HepG2 (cell line): Measurements from ENCODE around the gene SLC4A8. TPM values are rescaled to one million over a fixed set of nuclear protein-coding genes. Genes with fewer than 3 reads are reported as not detected.

Source experiments
- ATAC-seq: fragments of 200-7000 bp; cut with Tn5 transposase; 3 replicates; pipeline ENCODE4 v1.9.1; 2020; ENCODE audit warnings: mild to moderate bottlenecking, moderate library complexity
- BruUV-seq: library from RNA; stranded (reverse); fragments of 400-500 nt; replicated peaks from 2 replicates; lab custom pipeline; 2021; lab: Mats Ljungman, UMichigan
- CTCF ChIA-PET: fragments of 300-600 bp; formaldehyde crosslinking; extraction: SDS; loops from one replicate; lab custom pipeline; 2021; ENCODE audit warnings: low total read pairs, inconsistent platforms, low intra/inter-chr PET ratio; lab: Yijun Ruan, JAX
- POLR2A ChIA-PET: fragments of 350-600 bp; sonication (Branson Sonifier 250); formaldehyde crosslinking; loops from one replicate; lab custom pipeline; 2020; ENCODE audit warnings: antibody characterized with exemption, inconsistent platforms; lab: Yijun Ruan, JAX
- DNase-seq: peaks from one replicate; pipeline ENCODE4 v3.0.0-alpha.2; 2015; ENCODE audit warnings: low spot score
- FAIRE-seq: peaks from 3 replicates; lab custom pipeline; 2011; peaks lifted over from hg19 to GRCh38; lab: Jason Lieb, UNC
- H2AFZ ChIP-seq: one replicate; pipeline ENCODE4 v1.6.1; 2011; ENCODE audit warnings: low read length, inconsistent platforms
- H3K27ac ChIP-seq: fragments of 300-600 bp; 3 replicates; pipeline ENCODE4 v1.8.0; 2011; ENCODE audit warnings: mixed run types, mild to moderate bottlenecking, mixed read lengths, low read length, inconsistent platforms; ENCODE audit not compliant: insufficient read depth; ENCODE audit errors: extremely low read length
- H3K27me3 ChIP-seq, 2 experiments: fragments of 200-600 bp in 1 of 2; 2 replicates in 1 of 2; 3 replicates in 1 of 2; pipeline versions ENCODE4 v1.6.0 to v1.8.0; 2011; ENCODE audit warnings: low read length in 2 of 2, mild to moderate bottlenecking in 2 of 2, moderate library complexity in 2 of 2, inconsistent platforms in 1 of 2; ENCODE audit not compliant: insufficient read depth in 2 of 2, control insufficient read depth in 1 of 2
- H3K36me3 ChIP-seq, 2 experiments: fragments of 200-600 bp in 1 of 2; replicated peaks in 1 of 2; 2 replicates in 1 of 2; 3 replicates in 1 of 2; pipeline versions ENCODE4 v1.5.1 to v1.8.0; 2011; ENCODE audit warnings: low read length in 2 of 2, inconsistent platforms in 1 of 2; ENCODE audit not compliant: insufficient read depth in 2 of 2, control insufficient read depth in 1 of 2
- H3K4me1 ChIP-seq: 2 replicates; pipeline ENCODE4 v1.5.1; 2012; ENCODE audit warnings: low read length, inconsistent platforms; ENCODE audit not compliant: insufficient read depth
- H3K4me2 ChIP-seq: 2 replicates; pipeline ENCODE4 v1.6.0; 2011; ENCODE audit warnings: low read depth, low read length, inconsistent platforms
- H3K4me3 ChIP-seq, 3 experiments: fragments of 200-600 bp in 1 of 3; sonication (generic), shearing (Covaris generic) in 1 of 3; replicated peaks in 1 of 3; 2 replicates each; pipeline ENCODE4 v1.5.1; 2011 to 2016; ENCODE audit warnings: low read length in 3 of 3, inconsistent platforms in 2 of 3, low read depth in 2 of 3, mild to moderate bottlenecking in 2 of 3, control low read depth in 1 of 3, mixed read lengths in 1 of 3; ENCODE audit not compliant: insufficient read depth in 1 of 3
- H3K79me2 ChIP-seq: one replicate; pipeline ENCODE4 v1.6.1; 2011; ENCODE audit warnings: low read length, inconsistent platforms; ENCODE audit not compliant: insufficient read depth
- H3K9ac ChIP-seq: 2 replicates; pipeline ENCODE4 v1.6.0; 2011; ENCODE audit warnings: mild to moderate bottlenecking, low read depth, low read length, inconsistent platforms; ENCODE audit not compliant: insufficient read depth
- H3K9me3 ChIP-seq: 2 replicates; pipeline ENCODE4 v1.5.1; 2012; ENCODE audit warnings: mild to moderate bottlenecking, low read length
- H4K20me1 ChIP-seq: 2 replicates; pipeline ENCODE4 v1.6.0; 2011; ENCODE audit warnings: inconsistent platforms, mild to moderate bottlenecking, low read length, moderate library complexity; ENCODE audit not compliant: insufficient read depth
- BRF2 ChIP-seq: sonication (generic); formaldehyde crosslinking; IDR thresholded peaks from 2 replicates; pipeline ENCODE4 v1.8.1; 2022; ENCODE audit warnings: mild to moderate bottlenecking, missing genetic modification reagents
- DZIP1 ChIP-seq: sonication (generic); formaldehyde crosslinking; IDR thresholded peaks from 2 replicates; pipeline ENCODE4 v1.5.0; 2020; ENCODE audit warnings: mild to moderate bottlenecking, missing genetic modification reagents
- GFI1 ChIP-seq: sonication (generic); formaldehyde crosslinking; IDR thresholded peaks from 2 replicates; pipeline ENCODE4 v1.5.0; 2020; ENCODE audit warnings: missing genetic modification reagents, mild to moderate bottlenecking, borderline replicate concordance
- RAD51 ChIP-seq: fragments of 450-650 bp; IDR thresholded peaks from 2 replicates; pipeline ENCODE4 v1.6.1; 2016; ENCODE audit warnings: borderline replicate concordance
- RBFOX2 ChIP-seq: fragments of 200-400 bp; formaldehyde crosslinking; IDR thresholded peaks from 2 replicates; pipeline ENCODE4 v1.6.1; 2017; ENCODE audit warnings: low read depth, mild to moderate bottlenecking, low read length
- SMAD1 ChIP-seq: sonication (generic); formaldehyde crosslinking; IDR thresholded peaks from 2 replicates; pipeline ENCODE4 v1.4.0; 2020; ENCODE audit warnings: missing genetic modification reagents, low read depth, mild to moderate bottlenecking, borderline replicate concordance
- SUZ12 ChIP-seq: fragments of 150-350 bp; IDR thresholded peaks from 2 replicates; pipeline ENCODE4 v1.6.1; 2014; ENCODE audit warnings: low read depth, low read length
- TBX2 ChIP-seq: sonication (generic); formaldehyde crosslinking; IDR thresholded peaks from 2 replicates; pipeline ENCODE4 v1.5.0; 2020; ENCODE audit warnings: missing genetic modification reagents, mild to moderate bottlenecking, borderline replicate concordance
- TCF12 ChIP-seq, 2 experiments: fragments of 450-650 bp in 1 of 2; sonication (generic) in 1 of 2; formaldehyde crosslinking in 1 of 2; IDR thresholded peaks; 2 replicates each; pipeline versions ENCODE4 v1.6.1 to v1.8.0; 2017 to 2022; ENCODE audit warnings: antibody characterized with exemption in 1 of 2, mild to moderate bottlenecking in 1 of 2, missing genetic modification reagents in 1 of 2, moderate library complexity in 1 of 2
- ZNF253 ChIP-seq: sonication (generic); formaldehyde crosslinking; IDR thresholded peaks from 2 replicates; pipeline ENCODE4 v1.8.0; 2022; ENCODE audit warnings: mild to moderate bottlenecking, missing genetic modification reagents, borderline replicate concordance
- ZNF570 ChIP-seq: sonication (generic); formaldehyde crosslinking; IDR thresholded peaks from 2 replicates; pipeline ENCODE4 v1.4.0; 2020; ENCODE audit warnings: mild to moderate bottlenecking, missing genetic modification reagents, borderline replicate concordance
- ZNF572 ChIP-seq: sonication (generic); formaldehyde crosslinking; IDR thresholded peaks from 2 replicates; pipeline ENCODE4 v1.5.1; 2020; ENCODE audit warnings: mild to moderate bottlenecking, missing genetic modification reagents
- ZSCAN20 ChIP-seq: sonication (generic); formaldehyde crosslinking; IDR thresholded peaks from 2 replicates; pipeline ENCODE4 v1.4.0; 2020; ENCODE audit warnings: missing genetic modification reagents, mild to moderate bottlenecking, borderline replicate concordance
- WGBS: methylation state at CpG from one replicate; pipeline ENCODE4 v1.1.6; 2017; ENCODE audit warnings: low lambda C conversion rate; 5-methylcytosine and 5-hydroxymethylcytosine counted together
- in situ Hi-C: cut with HindIII; loops from 2 replicates; pipeline ENCODE4 v1.10.0; 2017; ENCODE audit warnings: low pct_unique_long_range_greater_than_20kb; ENCODE audit not compliant: extremely low pct_ligation_motif_present
- intact Hi-C: fragments of 100-400 bp; cut with micrococcal nuclease; formaldehyde crosslinking; loops from one replicate; pipeline ENCODE4 v1.10.0; 2022; ENCODE audit not compliant: unreplicated experiment
- polyA plus RNA-seq, 8 experiments: library from polyadenylated mRNA; depleted of rRNA in 3 of 8; stranded (reverse) in 7 of 8; unstranded in 1 of 8; fragments of >200 nt; fragmentation: Illumina TruSeq in 4 of 8; extraction: Trizol in 4 of 8; gene quantifications; 2 replicates each; pipeline versions ENCODE4 v1.2.1 to v1.2.3, GENCODE V29; 2011 to 2016; ENCODE audit warnings: low read depth in 4 of 8, missing spikeins in 1 of 8, mixed read lengths in 1 of 8; ENCODE audit not compliant: insufficient read depth in 1 of 8
- total RNA-seq, 5 experiments: library from RNA; depleted of rRNA; stranded (reverse); fragments of >200 nt; fragmentation: Illumina TruSeq; extraction: Trizol; gene quantifications; 2 replicates each; pipeline ENCODE4 v1.2.3, GENCODE V29; 2016; ENCODE audit warnings: low read depth in 1 of 5
- TF ChIP-seq, protein P1 (sequence below): sonication (generic); formaldehyde crosslinking; IDR thresholded peaks from 2 replicates; pipeline ENCODE4 v1.4.0; 2020; ENCODE audit warnings: low read depth, missing genetic modification reagents

SLC4A8 gene
- total and polyA plus RNA-seq, 2 of the 13 experiments (the other 11 are each of a cell fraction or from before 2014, with no cell fraction given): under 0.01 to 0.07 TPM

DNA sequence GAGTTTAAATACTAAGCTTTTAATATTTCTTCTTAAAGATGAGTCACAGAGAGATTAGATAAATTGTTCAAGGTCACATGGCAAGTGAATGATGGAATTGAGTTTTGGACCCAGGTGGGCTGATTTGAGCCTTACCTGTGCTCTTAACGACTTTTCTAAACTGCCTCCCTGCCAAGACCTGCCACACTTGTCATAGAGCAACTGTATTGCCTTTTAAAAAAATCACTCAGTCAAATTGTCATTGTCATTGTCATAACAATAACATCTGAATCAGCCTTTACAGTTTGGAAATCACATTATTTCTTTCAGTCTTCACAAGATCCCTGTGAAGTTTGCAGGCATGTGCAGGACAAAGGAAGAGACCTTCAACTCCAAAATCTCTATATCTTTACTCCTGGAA, 25.7 kb downstream of the SLC4A8 start:
- H3K4me1 ChIP-seq: peaks cover 4% of the 10 kb centered on the region
- DNase-seq (no peak), ATAC-seq (no peak), FAIRE-seq (no peak)
- no peaks in the 10 kb centered on the region for H3K79me2 ChIP-seq
- H4K20me1 ChIP-seq: no peaks in the 10 kb centered on the region
- intact Hi-C loops: no loop called here
- CTCF ChIA-PET: no interaction called here
- H3K9me3 ChIP-seq: no peaks in the 10 kb centered on the region
- H3K27ac ChIP-seq: no peak overlapping the region
- H3K36me3 ChIP-seq: no peaks in the 10 kb centered on the region
- H3K4me3 ChIP-seq: no peak overlapping the region
- no peak overlapping the region for H3K4me2 ChIP-seq
- no TSS peak for BruUV-seq
- in situ Hi-C loops: no loop called here
- POLR2A ChIA-PET: no interaction called here
- no peak overlapping the region for H3K9ac ChIP-seq
- H3K27me3 ChIP-seq: no peaks in the 10 kb centered on the region
- WGBS: 11% methylated on average over 1 of the region's 1 CpG
- H2AFZ ChIP-seq: no peak overlapping the region
- TF ChIP-seq, protein P1, sequence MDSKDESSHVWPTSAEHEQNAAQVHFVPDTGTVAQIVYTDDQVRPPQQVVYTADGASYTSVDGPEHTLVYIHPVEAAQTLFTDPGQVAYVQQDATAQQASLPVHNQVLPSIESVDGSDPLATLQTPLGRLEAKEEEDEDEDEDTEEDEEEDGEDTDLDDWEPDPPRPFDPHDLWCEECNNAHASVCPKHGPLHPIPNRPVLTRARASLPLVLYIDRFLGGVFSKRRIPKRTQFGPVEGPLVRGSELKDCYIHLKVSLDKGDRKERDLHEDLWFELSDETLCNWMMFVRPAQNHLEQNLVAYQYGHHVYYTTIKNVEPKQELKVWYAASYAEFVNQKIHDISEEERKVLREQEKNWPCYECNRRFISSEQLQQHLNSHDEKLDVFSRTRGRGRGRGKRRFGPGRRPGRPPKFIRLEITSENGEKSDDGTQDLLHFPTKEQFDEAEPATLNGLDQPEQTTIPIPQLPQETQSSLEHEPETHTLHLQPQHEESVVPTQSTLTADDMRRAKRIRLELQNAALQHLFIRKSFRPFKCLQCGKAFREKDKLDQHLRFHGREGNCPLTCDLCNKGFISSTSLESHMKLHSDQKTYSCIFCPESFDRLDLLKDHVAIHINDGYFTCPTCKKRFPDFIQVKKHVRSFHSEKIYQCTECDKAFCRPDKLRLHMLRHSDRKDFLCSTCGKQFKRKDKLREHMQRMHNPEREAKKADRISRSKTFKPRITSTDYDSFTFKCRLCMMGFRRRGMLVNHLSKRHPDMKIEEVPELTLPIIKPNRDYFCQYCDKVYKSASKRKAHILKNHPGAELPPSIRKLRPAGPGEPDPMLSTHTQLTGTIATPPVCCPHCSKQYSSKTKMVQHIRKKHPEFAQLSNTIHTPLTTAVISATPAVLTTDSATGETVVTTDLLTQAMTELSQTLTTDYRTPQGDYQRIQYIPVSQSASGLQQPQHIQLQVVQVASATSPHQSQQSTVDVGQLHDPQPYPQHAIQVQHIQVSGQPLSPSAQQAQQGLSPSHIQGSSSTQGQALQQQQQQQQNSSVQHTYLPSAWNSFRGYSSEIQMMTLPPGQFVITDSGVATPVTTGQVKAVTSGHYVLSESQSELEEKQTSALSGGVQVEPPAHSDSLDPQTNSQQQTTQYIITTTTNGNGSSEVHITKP (CRISPR knock-in tag): no peak
- TF ChIP-seq SMAD1 (CRISPR knock-in tag) (no peak), SUZ12 (no peak), TBX2 (CRISPR knock-in tag) (no peak), GFI1 (CRISPR knock-in tag) (no peak), ZNF572 (CRISPR knock-in tag) (no peak), RBFOX2 (no peak), ZSCAN20 (CRISPR knock-in tag) (no peak), BRF2 (CRISPR knock-in tag) (no peak), ZNF253 (CRISPR knock-in tag) (no peak), RAD51 (no peak), ZNF570 (CRISPR knock-in tag) (no peak), DZIP1 (CRISPR knock-in tag) (no peak), TCF12 (IDR thresholded peaks at IDR 0.05) (no peak), TCF12 (CRISPR knock-in tag; IDR thresholded peaks at IDR 0.05) (no peak)
